ENCODE data around the gene WDR59.

- no peak for TF ChIP-seq CTCF (IDR thresholded peaks at IDR 0.05)
- TF ChIP-seq POLR2A (IDR thresholded peaks at IDR 0.05) = no peak
Observed at GRCh38 chr16:74842413-74842812, 142.5 kb downstream of the WDR59 start.

All from tibial nerve (tissue), 3 donors.